Prostate gland (tissue), 2 donors: ENCODE data around the gene PLAAT3.

Experiments used
- CTCF ChIP-seq, 4 experiments: fragments of 200-600 bp in 2 of 4; fragments of 450-650 bp in 2 of 4; sonication (generic) in 2 of 4; IDR thresholded peaks; 1 replicate in 3 of 4; 2 replicates in 1 of 4; pipeline ENCODE4 v1.5.1; 2016 to 2019; ENCODE audit warnings: antibody characterized with exemption in 4 of 4, mild to moderate bottlenecking in 2 of 4, moderate library complexity in 2 of 4
- POLR2A ChIP-seq: fragments of 450-650 bp; IDR thresholded peaks from one replicate; pipeline ENCODE4 v1.6.1; 2016; ENCODE audit warnings: antibody characterized with exemption, mild to moderate bottlenecking
- POLR2AphosphoS5 ChIP-seq: sonication (generic); formaldehyde crosslinking; IDR thresholded peaks from one replicate; pipeline ENCODE4 v1.6.1; 2017; ENCODE audit warnings: antibody characterized with exemption

- TF ChIP-seq CTCF (IDR thresholded peaks at IDR 0.05) = no peak
- TF ChIP-seq POLR2AphosphoS5 = no peak
- TF ChIP-seq POLR2A = no peak
These were observed 57.7 kb downstream of the PLAAT3 start for GRCh38 chr11:63556404-63557013.
